ENCODE measurements around the gene COX7A2L.
A peak's percentile ranks its signal among the peaks of the same experiment; 100 is the strongest.

DNA sequence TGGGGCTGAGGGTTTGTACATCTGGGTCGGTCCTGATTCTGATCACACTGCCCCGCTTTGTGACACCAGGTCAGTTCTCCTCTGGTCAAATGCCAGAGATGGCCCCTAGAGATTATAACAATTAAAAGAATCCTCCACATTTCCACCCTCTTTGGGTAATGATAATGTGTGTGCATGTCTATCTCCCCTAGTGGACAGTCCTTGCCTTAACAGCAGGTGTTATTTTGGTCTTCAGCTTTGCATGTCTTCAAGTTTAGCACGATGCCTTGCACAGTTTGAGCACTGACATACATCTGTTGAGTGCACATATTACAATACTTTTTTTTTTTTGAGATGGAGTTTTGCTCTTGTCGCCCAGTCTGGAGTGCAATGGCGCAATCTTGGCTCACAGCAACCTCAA is 25.7 kb upstream of the COX7A2L start:
- TF ChIP-seq, protein P1, sequence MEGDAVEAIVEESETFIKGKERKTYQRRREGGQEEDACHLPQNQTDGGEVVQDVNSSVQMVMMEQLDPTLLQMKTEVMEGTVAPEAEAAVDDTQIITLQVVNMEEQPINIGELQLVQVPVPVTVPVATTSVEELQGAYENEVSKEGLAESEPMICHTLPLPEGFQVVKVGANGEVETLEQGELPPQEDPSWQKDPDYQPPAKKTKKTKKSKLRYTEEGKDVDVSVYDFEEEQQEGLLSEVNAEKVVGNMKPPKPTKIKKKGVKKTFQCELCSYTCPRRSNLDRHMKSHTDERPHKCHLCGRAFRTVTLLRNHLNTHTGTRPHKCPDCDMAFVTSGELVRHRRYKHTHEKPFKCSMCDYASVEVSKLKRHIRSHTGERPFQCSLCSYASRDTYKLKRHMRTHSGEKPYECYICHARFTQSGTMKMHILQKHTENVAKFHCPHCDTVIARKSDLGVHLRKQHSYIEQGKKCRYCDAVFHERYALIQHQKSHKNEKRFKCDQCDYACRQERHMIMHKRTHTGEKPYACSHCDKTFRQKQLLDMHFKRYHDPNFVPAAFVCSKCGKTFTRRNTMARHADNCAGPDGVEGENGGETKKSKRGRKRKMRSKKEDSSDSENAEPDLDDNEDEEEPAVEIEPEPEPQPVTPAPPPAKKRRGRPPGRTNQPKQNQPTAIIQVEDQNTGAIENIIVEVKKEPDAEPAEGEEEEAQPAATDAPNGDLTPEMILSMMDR (IDR thresholded peaks at IDR 0.05; ENCODE audit: low read length), result peak; percentile 40
- no peak for TF ChIP-seq EZH2 (optimal IDR thresholded peaks at IDR 0.05; ENCODE audit: low read depth, low read length)
